CD4-positive, CD25-positive, alpha-beta regulatory T cell (primary cell): ENCODE results near the gene GALNT15. TPM values are rescaled to one million over a fixed set of nuclear protein-coding genes. Genes with fewer than 3 reads are reported as not detected.

Source experiments
- ATAC-seq, 2 donors: fragments of 150-1000 bp; cut with Tn5 transposase; one replicate each; pipeline ENCODE4 v1.10.0; 2021; ENCODE audit warnings: low read depth in 2 of 2, moderate number of reproducible peaks in 2 of 2, moderate library complexity in 1 of 2
- DNase-seq, 3 donors: peaks; one replicate each; pipeline versions ENCODE4 v3.0.0 to v3.0.0-alpha.2; 2012 to 2022; ENCODE audit warnings: mixed read lengths in 1 of 3
- H3K27ac ChIP-seq: one replicate; pipeline ENCODE4 v1.7.0; 2013; ENCODE audit warnings: mild to moderate bottlenecking, low read length; ENCODE audit not compliant: insufficient read depth, poor library complexity, severe bottlenecking
- H3K27me3 ChIP-seq: one replicate; pipeline ENCODE4 v1.7.0; 2013; ENCODE audit warnings: low read length; ENCODE audit not compliant: control insufficient read depth, insufficient read depth
- H3K36me3 ChIP-seq: one replicate; pipeline ENCODE4 v1.7.0; 2013; ENCODE audit warnings: mild to moderate bottlenecking, low read length, moderate library complexity; ENCODE audit not compliant: control insufficient read depth, insufficient read depth
- H3K4me1 ChIP-seq: 2 replicates; pipeline ENCODE4 v1.7.0; 2013; ENCODE audit warnings: mild to moderate bottlenecking, low read length; ENCODE audit not compliant: insufficient read depth, control insufficient read depth, poor library complexity, severe bottlenecking
- H3K4me3 ChIP-seq: one replicate; pipeline ENCODE4 v1.7.0; 2013; ENCODE audit warnings: low read depth, mild to moderate bottlenecking, low read length, moderate library complexity
- H3K9me3 ChIP-seq, 2 experiments: 1 replicate in 1 of 2; 2 replicates in 1 of 2; pipeline ENCODE4 v1.7.0; 2013; ENCODE audit warnings: low read length in 2 of 2, mild to moderate bottlenecking in 1 of 2, moderate library complexity in 1 of 2; ENCODE audit not compliant: control insufficient read depth in 2 of 2
- H3K27ac Mint-ChIP-seq, 3 donors: one replicate each; pipeline ENCODE4 v1.8.0; 2020 to 2022; ENCODE audit warnings: mild to moderate bottlenecking in 3 of 3, mixed read lengths in 3 of 3, moderate library complexity in 2 of 3
- H3K27me3 Mint-ChIP-seq: one replicate; pipeline ENCODE4 v1.8.0; 2022; ENCODE audit warnings: mild to moderate bottlenecking, mixed read lengths
- H3K36me3 Mint-ChIP-seq: one replicate; pipeline ENCODE4 v1.8.0; 2020; ENCODE audit warnings: mixed read lengths
- H3K4me1 Mint-ChIP-seq, 4 donors: one replicate each; pipeline ENCODE4 v1.8.0; 2020 to 2022; ENCODE audit warnings: mixed read lengths in 4 of 4, mild to moderate bottlenecking in 1 of 4
- H3K4me3 Mint-ChIP-seq, 4 donors: one replicate each; pipeline ENCODE4 v1.8.0; 2020 to 2022; ENCODE audit warnings: mild to moderate bottlenecking in 4 of 4, mixed read lengths in 4 of 4, moderate library complexity in 3 of 4
- H3K9me3 Mint-ChIP-seq, 7 donors: one replicate each; pipeline ENCODE4 v1.8.0; 2020 to 2022; ENCODE audit warnings: mixed read lengths in 7 of 7, mild to moderate bottlenecking in 3 of 7, moderate library complexity in 2 of 7
- polyA plus RNA-seq, 4 donors: library from polyadenylated mRNA; unstranded; fragments of 300-500 nt; fragmentation: Illumina TruSeq; gene quantifications; one replicate each; pipeline ENCODE4 v1.2.3, GENCODE V29; 2021
- total RNA-seq: library from RNA; stranded (reverse); gene quantifications from one replicate; pipeline ENCODE4 v1.2.3, GENCODE V29; 2022

Gene GALNT15
- total and polyA plus RNA-seq, 5 donors from 2014 or later: not detected

DNA sequence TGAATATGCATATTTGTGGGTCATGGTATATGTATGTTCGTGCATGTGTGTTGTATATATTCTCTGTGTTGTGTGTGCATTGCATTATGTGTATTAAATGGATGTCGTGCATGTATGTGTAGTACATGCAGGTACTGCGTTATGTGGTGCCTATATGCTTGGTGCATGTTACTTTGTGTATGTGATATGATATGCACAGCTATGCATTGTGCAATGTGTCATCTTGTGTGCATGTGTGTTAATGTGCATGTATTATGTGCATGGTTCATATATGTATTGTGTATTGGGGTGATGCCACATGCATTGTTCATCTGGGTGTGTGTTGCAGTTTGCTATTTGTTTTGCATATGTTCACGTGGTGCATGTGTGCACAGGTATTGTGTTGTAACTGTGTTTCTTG, 2.9 kb downstream of the GALNT15 start:
- no peak overlapping the region for H3K4me3 Mint-ChIP-seq
- Histone ChIP-seq H3K4me1 (no peaks in the 10 kb centered on the region), H3K27me3 (peaks cover 7% of the 10 kb centered on the region), H3K36me3 (no peaks in the 10 kb centered on the region), H3K4me3 (no peak overlapping the region), H3K9me3 (no peaks in the 10 kb centered on the region), H3K27ac (no peak overlapping the region)
- no peaks in the 10 kb centered on the region for H3K36me3 Mint-ChIP-seq
- H3K4me1 Mint-ChIP-seq: peaks cover 0 to 6% (median 3%) of the 10 kb centered on the region in 4 donors
- DNase-seq (no peak), ATAC-seq (no peak)
- peaks cover 23% of the 10 kb centered on the region for H3K27me3 Mint-ChIP-seq
- H3K27ac Mint-ChIP-seq: no peak overlapping the region
- no peaks in the 10 kb centered on the region for H3K9me3 Mint-ChIP-seq

DNA sequence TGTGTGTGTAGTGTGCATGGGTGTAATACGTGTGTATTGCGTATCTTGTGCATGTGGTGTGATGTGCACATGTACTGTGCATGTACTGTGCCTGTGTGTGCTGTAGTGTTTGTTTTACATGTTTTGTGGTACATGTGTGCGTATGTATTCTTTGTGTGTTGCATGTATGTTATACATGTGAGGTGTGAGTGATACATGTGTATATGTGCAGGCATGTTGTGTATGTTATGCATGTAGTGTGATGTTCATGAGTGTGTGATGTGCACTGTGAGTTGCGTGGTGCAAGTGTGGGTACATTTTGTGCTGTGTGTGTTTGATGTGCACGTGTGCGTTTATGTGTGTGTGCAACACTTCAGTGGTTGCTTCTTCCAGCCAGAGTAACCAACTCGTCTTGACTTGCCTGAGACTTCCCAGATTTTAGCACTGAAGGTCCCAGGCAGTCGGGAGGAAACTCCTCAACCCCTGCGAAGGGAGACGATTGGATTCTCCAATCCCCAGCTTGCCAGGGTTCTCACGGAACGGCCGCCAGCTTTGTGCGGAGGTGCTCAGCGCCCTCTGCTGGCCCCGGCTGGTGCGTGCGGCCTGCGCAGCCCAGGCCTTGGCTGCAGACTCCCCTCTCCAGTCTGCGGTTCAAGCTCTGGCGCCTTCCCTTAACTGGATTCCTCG, 3.6 kb downstream of the GALNT15 start:
- no peaks in the 10 kb centered on the region for H3K9me3 ChIP-seq
- no peaks in the 10 kb centered on the region for H3K36me3 ChIP-seq
- no peak overlapping the region for H3K4me3 ChIP-seq
- H3K4me1 ChIP-seq: no peaks in the 10 kb centered on the region
- ATAC-seq (peak; percentile 45 to 57), DNase-seq (peak in 2 of 3 donors; percentile 20 to 63)
- no peak overlapping the region for H3K4me3 Mint-ChIP-seq
- no peaks in the 10 kb centered on the region for H3K36me3 Mint-ChIP-seq
- H3K27ac ChIP-seq: no peak overlapping the region
- peaks cover 7% of the 10 kb centered on the region for H3K27me3 ChIP-seq
- peaks cover 0 to 6% (median 3%) of the 10 kb centered on the region in 4 donors for H3K4me1 Mint-ChIP-seq
- H3K27ac Mint-ChIP-seq: no peak overlapping the region
- no peaks in the 10 kb centered on the region for H3K9me3 Mint-ChIP-seq
- peaks cover 23% of the 10 kb centered on the region for H3K27me3 Mint-ChIP-seq

DNA sequence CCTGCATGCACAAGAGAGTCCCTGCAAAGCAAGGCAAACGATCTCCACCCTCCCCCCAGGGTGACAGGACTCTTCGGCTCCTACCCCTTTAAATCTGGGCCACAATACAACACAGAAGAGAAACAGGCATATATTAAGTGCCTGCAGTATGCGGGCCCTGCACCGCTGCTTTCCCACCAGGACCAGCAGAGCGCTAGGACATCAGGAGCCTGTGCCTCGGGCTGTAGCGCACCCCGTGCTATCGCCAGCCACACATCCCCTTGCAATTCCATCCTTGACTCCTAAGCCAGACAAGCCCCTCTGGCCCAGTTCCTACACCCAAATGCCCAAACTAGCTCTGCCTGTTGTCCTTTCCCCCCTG, 4.1 kb downstream of the GALNT15 start:
- no peak for ATAC-seq
- Histone ChIP-seq H3K27me3 (peaks cover 7% of the 10 kb centered on the region), H3K4me3 (no peak overlapping the region), H3K9me3 (no peaks in the 10 kb centered on the region), H3K4me1 (no peaks in the 10 kb centered on the region), H3K27ac (no peak overlapping the region), H3K36me3 (no peaks in the 10 kb centered on the region)
- no peaks in the 10 kb centered on the region for H3K9me3 Mint-ChIP-seq
- H3K27ac Mint-ChIP-seq: no peak overlapping the region
- no peak for DNase-seq
- peaks cover 0 to 6% (median 3%) of the 10 kb centered on the region in 4 donors for H3K4me1 Mint-ChIP-seq
- H3K4me3 Mint-ChIP-seq: peak overlapping the region in 1 of 4 donors; percentile 23
- peaks cover 19% of the 10 kb centered on the region for H3K27me3 Mint-ChIP-seq
- no peaks in the 10 kb centered on the region for H3K36me3 Mint-ChIP-seq

DNA sequence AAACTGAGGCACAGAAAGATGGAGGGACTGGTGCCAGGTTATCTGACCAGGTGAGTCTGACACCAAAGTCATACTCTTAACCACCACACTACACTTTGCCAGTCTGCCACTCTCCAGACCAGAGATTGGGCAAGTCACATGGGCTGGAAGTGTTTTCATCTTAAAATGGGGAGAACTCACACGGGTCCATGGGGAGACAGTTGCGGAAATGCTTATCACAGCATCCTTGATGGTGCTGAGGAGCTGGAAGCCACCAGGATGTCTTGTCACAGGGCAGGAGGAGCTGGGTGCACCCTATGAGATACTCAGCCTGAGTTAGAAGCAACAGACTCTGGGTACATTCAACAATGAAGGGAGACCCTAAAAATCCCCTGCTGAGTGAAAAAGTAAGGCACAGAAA, 4.8 kb downstream of the GALNT15 start:
- no peaks in the 10 kb centered on the region for H3K36me3 ChIP-seq
- H3K4me1 Mint-ChIP-seq: peaks cover 0 to 6% (median 3%) of the 10 kb centered on the region in 4 donors
- no peaks in the 10 kb centered on the region for H3K9me3 Mint-ChIP-seq
- peaks cover 7% of the 10 kb centered on the region for H3K27me3 ChIP-seq
- H3K4me3 ChIP-seq: no peak overlapping the region
- H3K27ac Mint-ChIP-seq: no peak overlapping the region
- no peaks in the 10 kb centered on the region for H3K9me3 ChIP-seq
- peaks cover 15% of the 10 kb centered on the region for H3K27me3 Mint-ChIP-seq
- no peak overlapping the region for H3K27ac ChIP-seq
- no peak for DNase-seq
- no peak overlapping the region for H3K4me3 Mint-ChIP-seq
- no peaks in the 10 kb centered on the region for H3K36me3 Mint-ChIP-seq
- H3K4me1 ChIP-seq: no peaks in the 10 kb centered on the region
- no peak for ATAC-seq

DNA sequence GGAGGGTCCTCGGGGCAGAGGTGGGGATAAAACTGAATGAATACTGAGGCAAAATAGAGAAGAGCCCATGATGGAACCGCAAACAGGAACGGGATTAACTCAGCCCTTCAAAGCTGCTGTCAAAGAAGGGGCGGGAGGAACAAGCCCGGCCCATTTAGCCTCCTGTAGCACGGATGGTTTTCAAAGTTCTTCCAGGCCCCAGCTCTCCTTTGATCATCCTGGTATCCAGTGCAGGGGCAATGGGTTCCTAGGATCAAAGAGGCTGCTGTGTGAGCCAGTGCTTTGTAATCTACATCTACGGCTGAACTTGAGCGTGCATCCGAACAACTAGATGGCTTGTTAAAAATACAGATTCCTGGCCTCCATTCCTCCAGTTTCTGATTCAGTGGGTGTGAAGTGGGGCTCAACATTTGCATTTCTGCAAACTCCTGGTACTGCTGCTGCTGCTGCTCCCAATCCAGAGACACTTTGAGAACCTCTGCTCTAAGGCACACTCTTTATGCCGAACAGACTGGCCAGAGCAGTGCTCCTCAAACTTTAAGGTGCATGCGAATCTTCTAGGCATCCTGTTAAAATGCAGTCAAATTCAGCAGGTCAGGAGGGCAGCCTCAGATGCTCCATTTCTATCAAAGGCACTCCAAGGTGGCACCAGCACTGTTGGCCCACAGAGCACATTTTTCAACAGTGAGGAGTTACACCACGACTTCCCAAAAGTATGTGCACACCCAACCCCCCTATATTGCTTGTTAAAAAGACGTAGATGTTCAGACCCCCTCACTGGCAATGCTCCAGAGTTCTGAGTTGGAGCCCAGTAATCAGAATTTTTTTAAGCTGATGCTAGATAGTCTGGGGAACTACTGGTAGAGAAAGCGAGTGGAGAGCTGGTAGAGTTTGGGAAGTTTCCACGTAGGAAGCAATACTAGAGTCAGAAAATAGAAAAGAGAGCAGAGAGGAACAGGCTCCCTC, 5.6 kb downstream of the GALNT15 start:
- H3K9me3 ChIP-seq: no peaks in the 10 kb centered on the region
- Mint-ChIP-seq H3K4me1 (peaks cover 0 to 6% (median 3%) of the 10 kb centered on the region in 4 donors), H3K27me3 (peaks cover 9% of the 10 kb centered on the region), H3K36me3 (no peaks in the 10 kb centered on the region), H3K4me3 (no peak overlapping the region), H3K9me3 (no peaks in the 10 kb centered on the region), H3K27ac (no peak overlapping the region)
- H3K27me3 ChIP-seq: peaks cover 10% of the 10 kb centered on the region
- ATAC-seq (no peak), DNase-seq (no peak)
- no peak overlapping the region for H3K27ac ChIP-seq
- no peaks in the 10 kb centered on the region for H3K36me3 ChIP-seq
- no peak overlapping the region for H3K4me3 ChIP-seq
- no peaks in the 10 kb centered on the region for H3K4me1 ChIP-seq

DNA sequence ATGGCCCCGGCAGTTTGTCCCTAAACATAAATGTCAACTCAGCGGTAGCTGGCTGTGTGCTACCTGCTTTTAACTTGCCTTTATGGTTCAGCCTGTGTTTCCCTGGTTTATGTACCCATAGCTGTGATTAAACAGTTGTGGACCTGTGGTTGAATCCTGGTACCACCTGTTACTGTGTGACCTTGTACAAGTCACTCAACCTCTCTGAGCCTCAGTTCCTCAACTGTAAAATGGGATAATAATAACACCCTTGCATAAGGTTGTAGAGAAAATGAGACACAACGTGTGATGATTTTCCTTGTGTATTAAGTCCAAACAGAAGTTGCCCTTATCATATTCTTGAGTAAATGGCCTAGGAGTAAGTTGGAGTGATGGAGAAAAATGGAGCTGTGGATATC, 6.3 kb downstream of the GALNT15 start:
- DNase-seq: no peak
- no peaks in the 10 kb centered on the region for H3K36me3 ChIP-seq
- Mint-ChIP-seq H3K36me3 (no peaks in the 10 kb centered on the region), H3K4me3 (no peak overlapping the region), H3K27me3 (peaks cover 9% of the 10 kb centered on the region), H3K27ac (no peak overlapping the region), H3K9me3 (no peaks in the 10 kb centered on the region), H3K4me1 (peaks cover 0 to 6% (median 3%) of the 10 kb centered on the region in 4 donors)
- no peak overlapping the region for H3K27ac ChIP-seq
- H3K9me3 ChIP-seq: no peaks in the 10 kb centered on the region
- no peak for ATAC-seq
- H3K27me3 ChIP-seq: peaks cover 13% of the 10 kb centered on the region
- H3K4me3 ChIP-seq: no peak overlapping the region
- H3K4me1 ChIP-seq: no peaks in the 10 kb centered on the region

DNA sequence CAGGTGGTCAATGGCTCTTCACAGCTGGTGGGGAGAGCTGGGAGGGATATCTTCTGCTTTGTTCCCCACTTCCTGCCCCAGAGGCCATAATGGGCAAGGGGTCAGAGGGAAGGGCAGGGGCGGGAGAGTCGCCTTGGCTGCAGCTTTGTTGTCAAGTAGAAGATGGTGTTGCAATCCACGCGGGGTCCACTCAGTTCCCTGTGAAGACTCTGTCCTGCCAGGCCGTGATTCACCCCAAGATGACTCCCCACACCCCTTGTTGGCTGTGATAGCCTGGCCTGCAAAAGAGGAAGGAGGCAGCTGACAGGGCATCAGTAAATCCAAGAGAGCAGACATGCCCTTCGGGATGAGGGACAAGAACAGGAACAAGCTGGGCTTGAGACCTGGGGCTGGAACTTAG, 6.9 kb downstream of the GALNT15 start:
- H3K4me3 ChIP-seq: no peak overlapping the region
- DNase-seq: no peak
- H3K36me3 ChIP-seq: no peaks in the 10 kb centered on the region
- Mint-ChIP-seq H3K9me3 (no peaks in the 10 kb centered on the region), H3K27me3 (peaks cover 10% of the 10 kb centered on the region), H3K27ac (no peak overlapping the region), H3K36me3 (no peaks in the 10 kb centered on the region), H3K4me3 (no peak overlapping the region), H3K4me1 (peaks cover 0 to 6% (median 3%) of the 10 kb centered on the region in 4 donors)
- no peak overlapping the region for H3K27ac ChIP-seq
- H3K9me3 ChIP-seq: no peaks in the 10 kb centered on the region
- H3K4me1 ChIP-seq: no peaks in the 10 kb centered on the region
- peaks cover 13% of the 10 kb centered on the region for H3K27me3 ChIP-seq
- no peak for ATAC-seq
